ENCODE data around the gene DRD4. TPM values are rescaled to one million over a fixed set of nuclear protein-coding genes. Genes with fewer than 3 reads are reported as not detected.
A peak's percentile ranks its signal among the peaks of the same experiment; 100 is the strongest.

Gene DRD4
- total and polyA plus RNA-seq, 2 of the 13 experiments (the other 11 are each of a cell fraction or from before 2014, with no cell fraction given) = 0.09 to 0.13 TPM

- TF ChIP-seq ZBED4 (CRISPR knock-in tag; IDR thresholded peaks at IDR 0.05; ENCODE audit: borderline replicate concordance) = peak; percentile 88; the same call in 1 of the 2 replicates
- TF ChIP-seq PBX3 (CRISPR knock-in tag; IDR thresholded peaks at IDR 0.05; ENCODE audit: borderline replicate concordance) = no peak
- no peak for TF ChIP-seq ZNF777 (CRISPR knock-in tag; IDR thresholded peaks at IDR 0.05)
- peak; percentile 59; the same call in 1 of the 2 replicates for TF ChIP-seq DPF2 (CRISPR knock-in tag; IDR thresholded peaks at IDR 0.05; ENCODE audit: borderline replicate concordance, low read depth)
- TF ChIP-seq PTBP1 (IDR thresholded peaks at IDR 0.05; ENCODE audit: low read depth, low read length, poor library complexity, severe bottlenecking) = no peak
- peak; percentile 94 for TF ChIP-seq BHLHE40 (IDR thresholded peaks at IDR 0.05; ENCODE audit: low read length)
- TF ChIP-seq HMGXB4 (CRISPR knock-in tag; IDR thresholded peaks at IDR 0.05; ENCODE audit: borderline replicate concordance in 1 of 2, low read depth in 1 of 2) = peak in 1 of 2 experiments; percentile 65; a peak in 1 of 4 replicates
- TF ChIP-seq TFE3 (CRISPR knock-in tag; IDR thresholded peaks at IDR 0.05) = peak; percentile 75; the same call in 1 of the 2 replicates
- no peak for TF ChIP-seq E2F1 (CRISPR knock-in tag; IDR thresholded peaks at IDR 0.05)
- TF ChIP-seq TERF1 (CRISPR knock-in tag; IDR thresholded peaks at IDR 0.05) = no peak
- no peak; the same call in 1 of the 2 replicates for TF ChIP-seq ZFY (CRISPR knock-in tag; IDR thresholded peaks at IDR 0.05)
- TF ChIP-seq SMYD3 (CRISPR knock-in tag; IDR thresholded peaks at IDR 0.05) = no peak
- peak; percentile 44 for TF ChIP-seq CREM (IDR thresholded peaks at IDR 0.05)
- no peak for TF ChIP-seq CREM (CRISPR knock-in tag; IDR thresholded peaks at IDR 0.05)
- peak; percentile 67 to 70 for TF ChIP-seq NR2F1 (CRISPR knock-in tag; IDR thresholded peaks at IDR 0.05)
- TF ChIP-seq ZNF792 (CRISPR knock-in tag; IDR thresholded peaks at IDR 0.05) = 0 out of 2 replicates have a peak, but pooled peaks have one; percentile 24
- no peak for TF ChIP-seq ZNF256 (CRISPR knock-in tag; conservative IDR thresholded peaks at IDR 0.05)
- no peak; the same call in 1 of the 2 replicates for TF ChIP-seq KDM5B (CRISPR knock-in tag; IDR thresholded peaks at IDR 0.05; ENCODE audit: borderline replicate concordance)
- peak; percentile 80 for TF ChIP-seq KDM4B (CRISPR knock-in tag; IDR thresholded peaks at IDR 0.05)
Observed at GRCh38 chr11:587978-588380, 49.1 kb upstream of the DRD4 start (continued).

Data from HepG2 (cell line).